Measurements from ENCODE around the gene CDK5RAP1.

The CDK5RAP1 gene

GRCh38 chr20:33377366-33377765 is 24.0 kb downstream of the CDK5RAP1 start:
- no peak for DNase-seq

GRCh38 chr20:33373735-33374605 is 27.3 kb downstream of the CDK5RAP1 start:
- DNase-seq, result no peak

GRCh38 chr20:33372993-33373441 is 28.3 kb downstream of the CDK5RAP1 start:
- no peak for DNase-seq

- no peak for DNase-seq
Observed at GRCh38 chr20:33370291-33370690, 31.0 kb downstream of the CDK5RAP1 start.

GRCh38 chr20:33362898-33363297 is 38.4 kb downstream of the CDK5RAP1 start:
- no peak for DNase-seq

- DNase-seq, result no peak
Observed at GRCh38 chr20:33359399-33360261, 41.7 kb downstream of the CDK5RAP1 start.

- no peak for DNase-seq
Observed at GRCh38 chr20:33353013-33353402, 48.3 kb downstream of the CDK5RAP1 start.

GRCh38 chr20:33352258-33353012 is 48.9 kb downstream of the CDK5RAP1 start:
- no peak for DNase-seq

GRCh38 chr20:33351696-33352095 is 49.6 kb downstream of the CDK5RAP1 start:
- no peak for DNase-seq

- no peak for DNase-seq
Observed at GRCh38 chr20:33349493-33349892, 51.8 kb downstream of the CDK5RAP1 start.

- DNase-seq, result no peak
Observed at GRCh38 chr20:33348136-33348937, 53.0 kb downstream of the CDK5RAP1 start.

GRCh38 chr20:33345342-33345741 is 56.0 kb downstream of the CDK5RAP1 start:
- DNase-seq, result no peak

- no peak for DNase-seq
Observed at GRCh38 chr20:33343521-33343920, 57.8 kb downstream of the CDK5RAP1 start.

- no peak for DNase-seq
Observed at GRCh38 chr20:33339515-33340058, 61.7 kb downstream of the CDK5RAP1 start.

GRCh38 chr20:33338467-33339258 is 62.7 kb downstream of the CDK5RAP1 start:
- DNase-seq, result no peak

GRCh38 chr20:33337531-33338165 is 63.7 kb downstream of the CDK5RAP1 start:
- no peak for DNase-seq

GRCh38 chr20:33337119-33337518 is 64.2 kb downstream of the CDK5RAP1 start:
- no peak for DNase-seq

GRCh38 chr20:33336375-33336774 is 64.9 kb downstream of the CDK5RAP1 start:
- DNase-seq, result no peak

- DNase-seq, result no peak
Observed at GRCh38 chr20:33334111-33334510, 67.2 kb downstream of the CDK5RAP1 start.

GRCh38 chr20:33333616-33334015 is 67.7 kb downstream of the CDK5RAP1 start:
- no peak for DNase-seq

Data from AML-193 (cell line).